H7 (cell line): Measurements from ENCODE around the gene GLT1D1. TPM values are rescaled to one million over a fixed set of nuclear protein-coding genes. Genes with fewer than 3 reads are reported as not detected.

Experiments used
- DNase-seq: peaks from one replicate; pipeline ENCODE4 v3.0.0; 2012
- H3K27me3 ChIP-seq: 2 replicates; pipeline ENCODE4 v1.6.0; 2011; ENCODE audit warnings: mild to moderate bottlenecking, low read length; ENCODE audit not compliant: control insufficient read depth, insufficient read depth
- H3K36me3 ChIP-seq: replicated peaks from 2 replicates; pipeline ENCODE4 v1.5.1; 2011; ENCODE audit warnings: low read length; ENCODE audit not compliant: control insufficient read depth, insufficient read depth
- H3K4me3 ChIP-seq: 2 replicates; pipeline ENCODE4 v1.5.1; 2011; ENCODE audit warnings: low read depth, mild to moderate bottlenecking, control low read depth, low read length, moderate library complexity; ENCODE audit not compliant: insufficient read depth
- total RNA-seq: library from RNA; depleted of rRNA; stranded (reverse); fragments of >200 nt; shearing (Covaris generic); gene quantifications from 2 replicates; pipeline ENCODE4 v1.2.3, GENCODE V29; 2014

GLT1D1 gene
- total RNA-seq, 1 experiment from 2014 or later = 9.2 TPM

GRCh38 chr12:128970110-128970509, 116.8 kb downstream of the GLT1D1 start:
- Histone ChIP-seq H3K36me3 (no peaks in the 10 kb centered on the region), H3K27me3 (peaks cover 23% of the 10 kb centered on the region), H3K4me3 (peak overlapping the region; percentile 19; the same call in 1 of the 2 replicates)
- DNase-seq = peak; percentile 62

- DNase-seq = no peak
- Histone ChIP-seq H3K4me3 (no peak overlapping the region; the same call in 1 of the 2 replicates), H3K27me3 (peaks cover 23% of the 10 kb centered on the region), H3K36me3 (no peaks in the 10 kb centered on the region)
These were observed 117.7 kb downstream of the GLT1D1 start for GRCh38 chr12:128970941-128971340.

- DNase-seq = no peak
- Histone ChIP-seq H3K36me3 (no peaks in the 10 kb centered on the region), H3K4me3 (peak overlapping the region; percentile 6), H3K27me3 (peaks cover 23% of the 10 kb centered on the region)
These were observed 118.5 kb downstream of the GLT1D1 start for GRCh38 chr12:128971802-128972201.

GRCh38 chr12:128973883-128974681, 120.8 kb downstream of the GLT1D1 start:
- Histone ChIP-seq H3K27me3 (peaks cover 18% of the 10 kb centered on the region), H3K4me3 (no peak overlapping the region), H3K36me3 (no peaks in the 10 kb centered on the region)
- no peak for DNase-seq

GRCh38 chr12:128974881-128975280, 121.6 kb downstream of the GLT1D1 start:
- Histone ChIP-seq H3K4me3 (no peak overlapping the region), H3K36me3 (no peaks in the 10 kb centered on the region), H3K27me3 (peaks cover 17% of the 10 kb centered on the region)
- no peak for DNase-seq

- DNase-seq = peak; percentile 87
- Histone ChIP-seq H3K36me3 (no peaks in the 10 kb centered on the region), H3K4me3 (peak overlapping the region; percentile 17), H3K27me3 (peaks cover 4% of the 10 kb centered on the region; the same call in 1 of the 2 replicates)
These were observed 123.0 kb downstream of the GLT1D1 start for GRCh38 chr12:128976120-128976738.

GRCh38 chr12:128977441-128977840, 124.2 kb downstream of the GLT1D1 start:
- Histone ChIP-seq H3K4me3 (no peak overlapping the region), H3K27me3 (no peaks in the 10 kb centered on the region), H3K36me3 (no peaks in the 10 kb centered on the region)
- no peak for DNase-seq

- no peak overlapping the region for H3K4me3 ChIP-seq
- H3K36me3 ChIP-seq = no peaks in the 10 kb centered on the region
These were observed 124.8 kb downstream of the GLT1D1 start for GRCh38 chr12:128978067-128978466.

GRCh38 chr12:128980623-128981022, 127.3 kb downstream of the GLT1D1 start:
- DNase-seq = no peak
- Histone ChIP-seq H3K27me3 (no peaks in the 10 kb centered on the region), H3K36me3 (no peaks in the 10 kb centered on the region), H3K4me3 (no peak overlapping the region)

More at GRCh38 chr12:128978067-128978466, 124.8 kb downstream of the GLT1D1 start:
- no peak for DNase-seq
- H3K27me3 ChIP-seq = no peaks in the 10 kb centered on the region

GRCh38 chr12:128981971-128982533, 128.8 kb downstream of the GLT1D1 start:
- no peak overlapping the region for H3K4me3 ChIP-seq

GRCh38 chr12:128982933-128983332, 129.7 kb downstream of the GLT1D1 start:
- DNase-seq = no peak
- Histone ChIP-seq H3K27me3 (no peaks in the 10 kb centered on the region), H3K4me3 (no peak overlapping the region), H3K36me3 (no peaks in the 10 kb centered on the region)

More at GRCh38 chr12:128981971-128982533, 128.8 kb downstream of the GLT1D1 start:
- H3K36me3 ChIP-seq = no peaks in the 10 kb centered on the region
- H3K27me3 ChIP-seq = no peaks in the 10 kb centered on the region
- peak; percentile 62 for DNase-seq

- no peaks in the 10 kb centered on the region for H3K27me3 ChIP-seq
- no peak overlapping the region for H3K4me3 ChIP-seq
- H3K36me3 ChIP-seq = no peaks in the 10 kb centered on the region
- no peak for DNase-seq
These were observed 130.1 kb downstream of the GLT1D1 start for GRCh38 chr12:128983371-128983770.

GRCh38 chr12:128986957-128987356, 133.7 kb downstream of the GLT1D1 start:
- Histone ChIP-seq H3K4me3 (no peak overlapping the region), H3K27me3 (no peaks in the 10 kb centered on the region; the same call in 1 of the 2 replicates), H3K36me3 (no peaks in the 10 kb centered on the region)
- DNase-seq = no peak

GRCh38 chr12:128989287-128989686, 136.0 kb downstream of the GLT1D1 start:
- Histone ChIP-seq H3K27me3 (no peaks in the 10 kb centered on the region; the same call in 1 of the 2 replicates), H3K4me3 (no peak overlapping the region), H3K36me3 (no peaks in the 10 kb centered on the region)
- no peak for DNase-seq

- no peaks in the 10 kb centered on the region for H3K36me3 ChIP-seq
- DNase-seq = no peak
- H3K4me3 ChIP-seq = no peak overlapping the region
- H3K27me3 ChIP-seq = no peaks in the 10 kb centered on the region; the same call in 1 of the 2 replicates
These were observed 138.4 kb downstream of the GLT1D1 start for GRCh38 chr12:128991716-128992115.
